ENCODE data around the gene SH3BP5. TPM values are rescaled to one million over a fixed set of nuclear protein-coding genes. Genes with fewer than 3 reads are reported as not detected.
A peak's percentile ranks its signal among the peaks of the same experiment; 100 is the strongest.

SH3BP5 gene
- total RNA-seq (100 to 1,000 TPM; 102 to 126 TPM), polyA plus RNA-seq (ENCODE audit: insufficient read depth, low read depth, low replicate concordance) (86.7 TPM)
- long read RNA-seq, donor 1, transcript SH3BP5-202 (9 exons, 2,822 nt), result major isoform, 19 of 48 reads
- long read RNA-seq, donor 1, partial matches to known transcripts, result 29 of 48 reads
- long read RNA-seq, donor 1, other reads (novel, unspliced or antisense), result 0 of 48 reads
- long read RNA-seq, donor 2, transcript SH3BP5-202 (9 exons, 2,822 nt), result major isoform, 29 of 91 reads
- long read RNA-seq, donor 2, partial matches to known transcripts, result 62 of 91 reads
- long read RNA-seq, donor 2, other reads (novel, unspliced or antisense), result 0 of 91 reads

DNA sequence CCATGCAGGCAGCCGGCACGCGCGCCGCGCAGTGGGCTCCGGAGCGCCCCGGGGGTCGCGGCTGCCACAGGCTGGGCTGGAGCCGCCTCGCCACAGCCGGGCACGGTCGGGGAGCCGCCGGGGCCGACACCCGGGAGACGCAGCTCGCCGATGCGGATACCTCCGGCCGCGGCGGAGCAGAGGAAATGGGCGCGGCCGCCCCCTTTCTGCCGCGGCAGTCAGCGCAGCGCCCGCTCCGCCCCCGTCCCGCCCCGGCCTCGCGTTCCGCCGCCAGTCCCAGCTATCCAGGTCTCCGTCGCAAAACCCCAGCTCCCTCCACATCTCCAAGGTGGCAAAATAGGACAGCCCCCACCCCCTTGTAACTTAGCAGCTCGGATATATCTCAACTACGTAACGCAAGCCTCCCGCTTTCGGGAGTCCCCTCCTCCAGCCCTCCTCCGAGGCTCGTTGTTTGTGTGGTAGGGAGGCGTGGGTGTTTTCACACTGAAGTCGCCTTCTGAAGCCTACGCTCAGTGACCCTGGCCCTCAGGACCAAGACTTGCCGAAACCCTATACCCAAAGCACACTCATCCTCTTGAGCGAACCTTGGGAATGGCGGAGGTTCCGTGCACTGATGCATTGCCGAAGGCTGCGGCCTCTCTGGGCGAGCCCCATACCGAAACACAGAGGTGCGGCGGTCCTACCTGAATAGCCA, at the start of gene SH3BP5:
SH3BP5 (minus strand) TSS at position 182 of the 694 bp plus-strand sequence; CDS start at position 4, 178 bp downstream.
- TF ChIP-seq CTCF (IDR thresholded peaks at IDR 0.05) (peak; percentile 60 to 76 (median 76)), POLR2A (IDR thresholded peaks at IDR 0.05) (no peak)
- Histone ChIP-seq H3K4me3 (peak within 1 kb of the TSS; percentile 82 to 83), H3K27me3 (no peaks in the 10 kb centered on the region), H3K36me3 (ENCODE audit: low read depth, missing control alignments) (no peaks in the 10 kb centered on the region), H3K9me3 (no peaks in the 10 kb centered on the region), H3K27ac (peak within 1 kb of the TSS; percentile 78 to 92), H3K4me1 (peaks cover 35% of the 10 kb centered on the region)
- WGBS, 2 donors, result 9 to 17% methylated on average over 22 to 65 of the region's 66 CpGs
- peak; percentile 80 for DNase-seq
- intact Hi-C loops (cut with DNase I; ENCODE audit: low total_unique reads), result loop anchor here (5.0 kb wide), 1 partner anchor 65 kb away; no protein-coding TSS in a partner anchor

DNA sequence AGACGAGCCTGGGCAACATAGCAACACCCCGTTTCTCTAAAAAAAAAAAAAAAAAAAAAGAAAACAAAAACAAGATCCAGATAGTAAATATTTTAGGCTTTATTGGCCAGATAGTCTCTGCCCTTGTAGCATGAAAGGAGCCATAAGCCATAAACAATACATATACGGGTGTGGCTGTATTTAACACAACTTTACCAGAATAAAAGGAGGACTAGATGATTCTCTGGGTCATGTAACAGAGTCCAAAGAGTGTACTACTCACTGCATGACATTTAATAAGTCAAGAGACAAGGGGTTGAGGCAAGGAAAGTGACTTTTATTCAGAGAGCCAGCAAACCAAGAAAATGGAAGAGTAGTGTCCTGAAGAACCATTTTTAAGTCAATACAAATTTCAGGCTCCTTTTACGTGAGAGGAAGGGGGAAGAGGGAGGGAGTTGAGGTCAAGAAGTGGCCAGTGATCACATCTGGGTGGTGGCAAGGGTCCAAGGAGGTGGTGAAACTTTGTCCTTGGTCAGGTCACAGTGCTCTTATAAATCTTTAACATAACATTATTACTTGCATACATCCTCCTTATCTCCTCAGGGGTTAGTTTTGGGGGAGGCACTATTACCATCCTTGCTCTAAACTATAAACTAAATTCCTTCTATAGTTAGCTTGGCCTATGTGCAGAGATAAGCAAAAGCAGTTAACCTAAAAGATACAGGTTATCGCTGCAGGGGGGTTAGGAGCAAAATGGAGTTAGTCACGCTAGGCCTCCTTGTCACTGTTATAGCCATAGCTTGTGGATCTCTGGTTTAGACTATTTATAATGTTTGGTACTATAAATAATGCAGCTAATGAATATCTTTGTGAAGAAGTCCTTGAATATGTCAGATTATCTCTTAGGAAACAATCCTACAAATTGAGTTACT, 48.8 kb upstream of the SH3BP5 start:
- DNase-seq, result no peak
- intact Hi-C loops (cut with DNase I; ENCODE audit: low total_unique reads), result no loop called here
- no peaks in the 10 kb centered on the region for H3K36me3 ChIP-seq (ENCODE audit: low read depth, missing control alignments)
- no peak for TF ChIP-seq POLR2A (IDR thresholded peaks at IDR 0.05)
- no peak for TF ChIP-seq CTCF (IDR thresholded peaks at IDR 0.05)
- no peaks in the 10 kb centered on the region for H3K9me3 ChIP-seq
- peaks cover 33% of the 10 kb centered on the region for H3K4me1 ChIP-seq
- H3K4me3 ChIP-seq, result no peak overlapping the region
- no peaks in the 10 kb centered on the region for H3K27me3 ChIP-seq
- H3K27ac ChIP-seq, result no peak overlapping the region
- WGBS, 2 donors, result 67 to 78% methylated on average over 6 of the region's 6 CpGs

DNA sequence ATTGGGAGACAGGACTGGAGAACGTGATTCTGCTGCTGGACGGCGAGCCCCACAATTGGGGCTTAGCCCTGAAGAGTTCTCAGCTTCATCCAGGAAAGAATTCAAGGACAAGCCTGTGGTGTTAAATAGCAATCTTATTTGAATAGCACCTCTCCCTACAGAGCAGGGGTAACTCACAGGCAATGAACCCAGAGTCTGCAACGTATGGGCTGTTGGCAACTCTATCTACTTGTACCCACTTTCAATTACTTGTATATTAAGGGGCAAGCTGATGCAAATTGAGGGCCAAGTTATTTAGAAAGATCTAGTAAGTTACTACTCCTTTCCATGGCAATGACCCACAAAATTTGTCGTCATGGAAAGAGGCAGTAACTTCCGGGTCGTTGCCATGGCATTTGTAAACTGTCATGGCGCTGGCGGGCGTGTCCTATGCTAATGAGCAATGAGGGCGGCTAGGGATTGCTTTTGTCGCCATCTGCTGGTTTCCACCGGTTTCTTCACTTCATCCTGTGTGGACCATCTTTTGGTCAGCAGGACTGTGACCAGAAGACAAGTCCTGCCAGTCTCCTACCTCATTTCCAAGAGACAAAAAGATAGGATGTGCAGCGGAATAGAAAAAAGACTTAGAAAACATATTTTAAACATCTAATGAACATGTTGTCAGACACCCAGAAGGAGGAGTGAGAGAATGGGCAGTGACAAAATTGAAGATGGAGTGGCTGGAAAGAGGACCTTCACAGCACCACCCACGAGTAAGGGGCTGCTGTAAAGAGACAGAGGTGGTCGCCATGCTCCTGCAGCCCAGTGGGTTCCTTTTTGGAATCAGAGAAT, 45.8 kb upstream of the SH3BP5 start:
- Histone ChIP-seq H3K36me3 (ENCODE audit: low read depth, missing control alignments) (no peaks in the 10 kb centered on the region), H3K27ac (peak overlapping the region; percentile 45 to 66), H3K4me1 (peaks cover 10% of the 10 kb centered on the region), H3K9me3 (no peaks in the 10 kb centered on the region), H3K27me3 (no peaks in the 10 kb centered on the region), H3K4me3 (peak overlapping the region in 1 of 2 donors; percentile 3)
- peak; percentile 79 to 98 (median 94) for TF ChIP-seq CTCF (IDR thresholded peaks at IDR 0.05)
- TF ChIP-seq POLR2A (IDR thresholded peaks at IDR 0.05), result no peak
- 14 to 22% methylated on average over 16 of the region's 16 CpGs for WGBS, 2 donors
- DNase-seq, result peak; percentile 98
- intact Hi-C loops (cut with DNase I; ENCODE audit: low total_unique reads), result loop anchor here (10.0 kb wide), 1 partner anchor 113 kb away; no protein-coding TSS in a partner anchor

DNA sequence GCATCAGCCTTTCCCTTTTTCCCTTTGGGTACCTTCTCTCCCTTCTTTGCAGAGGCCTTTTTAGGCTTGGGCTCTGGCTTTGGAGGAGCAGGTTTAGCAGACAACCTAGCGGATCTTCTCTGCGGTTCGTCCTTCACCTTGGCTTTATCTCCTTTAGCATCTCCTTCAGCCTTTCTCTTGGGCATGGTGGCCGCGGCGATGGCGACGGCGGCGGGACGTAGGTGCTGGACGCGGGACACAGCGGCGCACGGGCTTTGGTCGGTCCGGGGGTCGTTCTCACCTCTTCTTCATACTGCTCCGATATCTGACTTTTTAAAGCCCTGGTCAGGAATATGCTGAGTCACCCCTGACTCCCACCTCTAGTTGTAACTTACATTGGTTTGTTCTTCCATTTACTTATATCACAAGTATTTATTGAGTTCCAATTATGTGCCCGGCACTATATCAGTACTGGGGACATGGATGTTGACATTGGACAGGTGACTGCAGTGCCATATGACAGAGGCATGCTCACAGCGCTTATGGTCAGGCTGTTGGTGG, 43.1 kb upstream of the SH3BP5 start:
- no peak for TF ChIP-seq POLR2A (IDR thresholded peaks at IDR 0.05)
- intact Hi-C loops (cut with DNase I; ENCODE audit: low total_unique reads), result loop anchor here (10.0 kb wide), 1 partner anchor 111 kb away; no protein-coding TSS in a partner anchor
- 67 to 81% methylated on average over 22 of the region's 22 CpGs for whole genome bisulfite sequencing, 2 donors
- no peaks in the 10 kb centered on the region for H3K27me3 ChIP-seq
- no peak for DNase-seq
- H3K36me3 ChIP-seq (ENCODE audit: low read depth, missing control alignments), result no peaks in the 10 kb centered on the region
- H3K27ac ChIP-seq, result no peak overlapping the region
- peak overlapping the region in 1 of 2 donors; percentile 23 for H3K4me3 ChIP-seq
- no peaks in the 10 kb centered on the region for H3K9me3 ChIP-seq
- H3K4me1 ChIP-seq, result peaks cover 6% of the 10 kb centered on the region
